ENCODE measurements around the gene MME. TPM values are rescaled to one million over a fixed set of nuclear protein-coding genes. Genes with fewer than 3 reads are reported as not detected.

The MME gene
- total RNA-seq = 85.4 TPM
- long read RNA-seq, full-length matches to known transcripts = 7 of 21 reads
- long read RNA-seq, partial matches to known transcripts = 7 of 21 reads
- long read RNA-seq, other reads (novel, unspliced or antisense) = 7 of 21 reads

DNA sequence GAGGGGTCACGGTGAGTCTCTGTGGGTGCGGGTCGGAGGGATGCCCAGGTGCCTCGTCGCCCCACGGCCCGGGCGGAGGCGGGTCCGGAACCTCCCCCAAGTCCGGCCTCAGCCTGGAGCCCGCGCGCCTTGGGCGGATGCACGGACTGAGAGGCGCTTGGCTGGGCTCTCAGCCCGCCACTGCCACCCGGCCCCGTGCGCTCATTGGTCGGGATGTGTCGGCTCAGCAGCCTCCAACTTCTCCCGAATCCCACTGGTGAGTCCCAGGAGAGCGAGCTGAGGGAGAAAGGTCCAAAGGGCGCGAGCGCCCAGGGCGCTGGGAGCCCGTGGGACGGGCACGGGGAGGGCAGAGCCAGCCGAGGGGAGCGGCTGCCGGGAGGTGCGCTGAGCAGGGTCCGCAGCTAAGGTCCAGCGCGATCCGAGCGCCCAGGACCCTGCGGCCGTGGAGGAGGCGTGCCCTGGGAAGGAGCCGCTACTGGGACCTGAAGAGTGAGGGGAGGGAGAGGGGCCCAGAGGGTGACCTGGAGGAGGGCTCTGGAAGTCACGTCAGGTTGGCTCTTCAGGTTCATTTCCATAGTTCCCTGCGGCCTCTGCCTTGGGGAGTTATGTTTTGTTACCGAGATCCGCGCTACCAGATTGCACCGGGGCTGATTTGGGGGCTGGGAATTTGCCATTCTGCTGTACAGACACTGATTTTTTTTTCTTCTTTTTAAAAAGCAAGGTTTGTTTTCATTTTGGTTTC, at the start of gene MME:
MME (plus strand) TSS at position 574 of the 742 bp plus-strand sequence. CDS start 3,849 bp downstream, outside the sequence.
- Histone ChIP-seq H3K9me3 (peaks cover 6% of the 10 kb centered on the region), H3K36me3 (no peaks in the 10 kb centered on the region), H3K27ac (peak within 1 kb of the TSS; percentile 39), H3K27me3 (ENCODE audit: low read depth) (peaks cover 18% of the 10 kb centered on the region), H3K4me3 (peak within 1 kb of the TSS; percentile 64), H3K4me1 (peaks cover 16% of the 10 kb centered on the region)
- TF ChIP-seq, protein P1, sequence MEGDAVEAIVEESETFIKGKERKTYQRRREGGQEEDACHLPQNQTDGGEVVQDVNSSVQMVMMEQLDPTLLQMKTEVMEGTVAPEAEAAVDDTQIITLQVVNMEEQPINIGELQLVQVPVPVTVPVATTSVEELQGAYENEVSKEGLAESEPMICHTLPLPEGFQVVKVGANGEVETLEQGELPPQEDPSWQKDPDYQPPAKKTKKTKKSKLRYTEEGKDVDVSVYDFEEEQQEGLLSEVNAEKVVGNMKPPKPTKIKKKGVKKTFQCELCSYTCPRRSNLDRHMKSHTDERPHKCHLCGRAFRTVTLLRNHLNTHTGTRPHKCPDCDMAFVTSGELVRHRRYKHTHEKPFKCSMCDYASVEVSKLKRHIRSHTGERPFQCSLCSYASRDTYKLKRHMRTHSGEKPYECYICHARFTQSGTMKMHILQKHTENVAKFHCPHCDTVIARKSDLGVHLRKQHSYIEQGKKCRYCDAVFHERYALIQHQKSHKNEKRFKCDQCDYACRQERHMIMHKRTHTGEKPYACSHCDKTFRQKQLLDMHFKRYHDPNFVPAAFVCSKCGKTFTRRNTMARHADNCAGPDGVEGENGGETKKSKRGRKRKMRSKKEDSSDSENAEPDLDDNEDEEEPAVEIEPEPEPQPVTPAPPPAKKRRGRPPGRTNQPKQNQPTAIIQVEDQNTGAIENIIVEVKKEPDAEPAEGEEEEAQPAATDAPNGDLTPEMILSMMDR (IDR thresholded peaks at IDR 0.05) = no peak
- intact Hi-C loops (cut with DNase I) = no loop called here
- ATAC-seq (peak; percentile 88), DNase-seq (peak; percentile 69)

DNA sequence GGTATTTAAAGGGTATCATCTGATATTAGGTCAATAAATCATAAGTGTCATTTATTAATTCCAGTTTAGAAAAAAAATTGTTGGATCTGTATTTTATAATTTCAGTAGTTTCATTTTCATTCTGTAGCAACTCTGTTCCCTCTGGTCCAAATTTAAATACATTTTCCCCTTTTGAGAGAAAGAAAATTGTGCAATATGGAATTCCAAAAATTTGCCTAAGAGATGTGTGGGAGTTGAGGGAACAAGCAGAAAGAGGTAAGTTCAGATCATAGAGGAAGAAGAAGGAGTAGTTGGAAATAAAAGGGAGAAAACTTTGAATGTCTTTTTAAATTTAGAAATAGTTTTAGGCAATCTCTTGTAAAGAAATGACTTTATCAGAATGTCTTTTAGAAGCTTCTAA, 48.9 kb upstream of the MME start:
- no peaks in the 10 kb centered on the region for H3K27me3 ChIP-seq (ENCODE audit: low read depth)
- peak overlapping the region; percentile 8 for H3K27ac ChIP-seq
- intact Hi-C loops (cut with DNase I) = no loop called here
- H3K4me1 ChIP-seq = peaks cover 10% of the 10 kb centered on the region
- no peak for DNase-seq
- no peaks in the 10 kb centered on the region for H3K36me3 ChIP-seq
- no peak for ATAC-seq
- TF ChIP-seq, protein P1 (IDR thresholded peaks at IDR 0.05) = no peak
- no peaks in the 10 kb centered on the region for H3K9me3 ChIP-seq
- H3K4me3 ChIP-seq = no peak overlapping the region

DNA sequence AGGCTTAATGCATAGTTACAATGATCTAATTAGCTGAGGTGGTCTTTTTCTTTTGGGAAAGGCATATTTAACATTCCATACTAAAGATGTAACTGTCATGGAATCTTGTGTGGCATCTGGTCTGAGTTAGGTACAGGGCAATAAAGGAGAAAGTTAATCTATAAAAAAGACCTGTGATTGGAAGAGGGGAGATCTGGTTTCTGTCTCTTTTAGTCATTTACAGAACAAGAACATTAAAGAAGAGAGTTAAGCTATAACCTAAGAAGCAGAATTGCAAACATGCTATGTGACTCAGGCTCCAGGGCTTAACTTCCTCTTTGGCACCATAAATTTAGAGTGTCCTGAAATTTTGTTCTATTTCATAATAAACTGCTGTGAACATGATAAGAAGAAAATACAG, 47.2 kb upstream of the MME start:
- Histone ChIP-seq H3K27ac (no peak overlapping the region), H3K36me3 (no peaks in the 10 kb centered on the region), H3K4me3 (no peak overlapping the region), H3K27me3 (ENCODE audit: low read depth) (no peaks in the 10 kb centered on the region), H3K4me1 (peaks cover 10% of the 10 kb centered on the region), H3K9me3 (no peaks in the 10 kb centered on the region)
- no peak for DNase-seq
- peak in 1 of 2 donors; percentile 32 for ATAC-seq
- TF ChIP-seq, protein P1 (IDR thresholded peaks at IDR 0.05) = no peak
- intact Hi-C loops (cut with DNase I) = no loop called here

DNA sequence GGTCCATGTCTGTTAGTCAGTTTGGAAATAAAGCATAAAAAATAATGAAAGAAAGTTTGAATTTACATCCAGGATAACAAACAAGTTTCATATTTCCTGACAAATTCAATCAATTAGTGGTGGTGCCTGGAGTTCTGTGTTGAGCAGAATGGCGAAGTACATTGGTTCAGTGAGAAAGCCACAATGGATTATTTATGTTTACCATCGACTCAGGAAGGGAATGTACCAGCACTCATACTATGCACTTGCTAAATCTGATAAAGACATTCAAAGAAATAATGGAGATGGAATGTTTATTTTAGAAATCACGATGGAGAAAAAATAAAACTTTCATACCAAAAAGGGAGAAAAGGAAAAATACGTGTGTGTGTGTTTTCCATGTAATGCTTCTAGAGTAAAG, 45.3 kb upstream of the MME start:
- no peak for ATAC-seq
- intact Hi-C loops (cut with DNase I) = no loop called here
- TF ChIP-seq, protein P1 (IDR thresholded peaks at IDR 0.05) = no peak
- H3K4me3 ChIP-seq = no peak overlapping the region
- H3K9me3 ChIP-seq = no peaks in the 10 kb centered on the region
- DNase-seq = no peak
- H3K27ac ChIP-seq = no peak overlapping the region
- H3K36me3 ChIP-seq = no peaks in the 10 kb centered on the region
- H3K4me1 ChIP-seq = peaks cover 10% of the 10 kb centered on the region
- no peaks in the 10 kb centered on the region for H3K27me3 ChIP-seq (ENCODE audit: low read depth)

DNA sequence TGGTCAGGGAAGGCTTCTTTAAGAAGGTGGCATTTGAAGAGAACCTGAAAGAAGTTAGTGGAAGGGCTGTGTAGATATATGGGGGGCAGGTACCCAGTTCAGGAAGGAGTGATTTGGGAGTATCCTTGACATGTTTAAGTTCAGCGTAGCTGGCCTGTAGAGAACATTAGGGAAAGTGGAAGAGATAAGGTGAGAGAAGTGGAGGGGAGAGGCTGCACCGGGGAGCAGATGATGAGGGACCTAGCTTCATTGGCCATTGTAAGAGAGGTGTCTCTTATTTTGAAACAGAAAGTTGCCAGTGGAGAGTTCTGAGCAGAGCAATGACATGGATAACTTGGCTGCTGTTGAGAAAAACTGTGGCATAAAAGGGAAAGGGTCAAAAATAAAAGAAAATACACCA, 44.6 kb upstream of the MME start:
- ATAC-seq = no peak
- no peaks in the 10 kb centered on the region for H3K36me3 ChIP-seq
- DNase-seq = no peak

More for the DNA sequence above, 44.6 kb upstream of the MME start:
- TF ChIP-seq, protein P1 (IDR thresholded peaks at IDR 0.05) = no peak
- intact Hi-C loops (cut with DNase I) = no loop called here
- Histone ChIP-seq H3K27ac (no peak overlapping the region), H3K9me3 (no peaks in the 10 kb centered on the region), H3K4me1 (peaks cover 10% of the 10 kb centered on the region), H3K27me3 (ENCODE audit: low read depth) (no peaks in the 10 kb centered on the region), H3K4me3 (no peak overlapping the region)

All from lower lobe of right lung (tissue), 2 donors.